Measurements from ENCODE around the gene PPP1R3G. TPM values are rescaled to one million over a fixed set of nuclear protein-coding genes. Genes with fewer than 3 reads are reported as not detected.

The PPP1R3G gene
- total and polyA plus RNA-seq, 4 donors, result 0.10 to 1.5 (median 0.43) TPM

DNA sequence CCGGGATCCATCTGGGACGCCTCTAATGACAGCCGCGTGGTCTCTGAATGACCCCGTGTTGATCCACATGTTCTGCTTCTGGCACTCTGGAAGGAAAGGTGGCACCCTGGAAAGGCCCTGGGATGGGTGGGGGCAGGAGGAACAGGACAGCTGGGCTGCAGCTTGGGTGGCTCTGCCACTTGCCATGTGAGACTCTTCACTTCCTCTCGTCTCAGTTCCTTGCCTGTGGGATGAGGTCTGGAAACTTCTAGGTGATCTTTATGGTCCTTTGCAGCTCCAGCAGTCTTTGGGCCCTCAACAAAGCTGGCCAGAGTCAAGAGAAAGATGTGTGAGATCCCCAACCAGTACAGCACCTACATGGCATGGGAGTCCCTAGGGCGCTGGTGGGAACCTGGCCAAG is 26.5 kb downstream of the PPP1R3G start:
- peak in 1 of 3 donors; percentile 40 for DNase-seq

DNA sequence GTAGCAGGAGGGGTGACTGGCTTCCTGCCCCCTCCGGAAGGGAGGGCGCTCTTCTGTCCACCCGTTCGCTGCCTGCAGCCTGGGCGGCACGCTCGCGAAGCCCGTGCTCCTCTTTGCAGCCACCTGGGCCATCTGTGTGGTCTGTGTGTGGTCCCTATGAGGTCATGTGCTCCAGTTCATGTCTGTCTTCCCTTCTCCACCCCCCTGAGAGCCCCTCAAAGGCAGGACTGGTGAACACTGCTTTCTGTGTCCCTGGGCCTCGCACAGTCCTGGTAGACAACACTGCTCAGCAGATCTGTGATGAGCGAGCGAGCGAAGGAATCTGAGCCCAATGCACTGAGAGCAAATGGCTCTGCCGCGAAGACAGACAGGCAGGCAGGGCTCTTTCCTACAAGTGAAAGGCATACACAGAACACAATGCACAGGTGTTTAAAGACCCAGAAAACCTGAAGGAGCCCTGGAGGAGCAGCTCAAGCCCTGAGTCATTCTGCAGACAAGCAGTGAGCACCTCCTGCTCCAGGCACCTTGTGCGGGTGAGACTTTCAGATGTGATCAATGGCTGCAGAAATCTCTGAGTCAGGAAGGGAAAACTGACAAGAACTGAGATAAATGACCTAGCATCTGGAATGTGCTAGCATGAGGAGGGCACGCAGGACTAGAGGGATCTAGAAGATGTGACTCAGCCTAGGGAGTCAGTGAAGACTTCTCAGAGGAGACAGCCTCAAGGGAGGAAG is 27.1 kb downstream of the PPP1R3G start:
- Histone ChIP-seq H3K27me3 (ENCODE audit: control insufficient read depth in 3 of 3, insufficient read depth in 3 of 3, low read length in 2 of 3) (no peaks in the 10 kb centered on the region), H3K9ac (ENCODE audit: insufficient read depth in 1 of 2, low read length in 2 of 2) (no peak overlapping the region), H3K4me1 (ENCODE audit: control insufficient read depth in 5 of 5, insufficient read depth in 5 of 5, low read length in 5 of 5) (peaks cover 0 to 7% (median 0%) of the 10 kb centered on the region in 5 donors), H3K36me3 (ENCODE audit: control insufficient read depth in 4 of 4, insufficient read depth in 4 of 4, low read length in 4 of 4) (peaks cover 0 to 5% (median 4%) of the 10 kb centered on the region in 4 donors), H3K9me3 (ENCODE audit: control insufficient read depth in 4 of 4, insufficient read depth in 3 of 4, low read length in 3 of 4) (no peaks in the 10 kb centered on the region), H3K27ac (ENCODE audit: low read depth in 1 of 2, low read length in 1 of 2) (no peak overlapping the region), H3K4me3 (no peak overlapping the region)
- DNase-seq (no peak), ATAC-seq (ENCODE audit: insufficient read depth, low FRiP score) (no peak)
- TF ChIP-seq, protein P1, sequence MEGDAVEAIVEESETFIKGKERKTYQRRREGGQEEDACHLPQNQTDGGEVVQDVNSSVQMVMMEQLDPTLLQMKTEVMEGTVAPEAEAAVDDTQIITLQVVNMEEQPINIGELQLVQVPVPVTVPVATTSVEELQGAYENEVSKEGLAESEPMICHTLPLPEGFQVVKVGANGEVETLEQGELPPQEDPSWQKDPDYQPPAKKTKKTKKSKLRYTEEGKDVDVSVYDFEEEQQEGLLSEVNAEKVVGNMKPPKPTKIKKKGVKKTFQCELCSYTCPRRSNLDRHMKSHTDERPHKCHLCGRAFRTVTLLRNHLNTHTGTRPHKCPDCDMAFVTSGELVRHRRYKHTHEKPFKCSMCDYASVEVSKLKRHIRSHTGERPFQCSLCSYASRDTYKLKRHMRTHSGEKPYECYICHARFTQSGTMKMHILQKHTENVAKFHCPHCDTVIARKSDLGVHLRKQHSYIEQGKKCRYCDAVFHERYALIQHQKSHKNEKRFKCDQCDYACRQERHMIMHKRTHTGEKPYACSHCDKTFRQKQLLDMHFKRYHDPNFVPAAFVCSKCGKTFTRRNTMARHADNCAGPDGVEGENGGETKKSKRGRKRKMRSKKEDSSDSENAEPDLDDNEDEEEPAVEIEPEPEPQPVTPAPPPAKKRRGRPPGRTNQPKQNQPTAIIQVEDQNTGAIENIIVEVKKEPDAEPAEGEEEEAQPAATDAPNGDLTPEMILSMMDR (IDR thresholded peaks at IDR 0.05; ENCODE audit: control extremely low read depth, extremely low read depth), result no peak
- 85 to 86% methylated on average over 17 of the region's 17 CpGs for WGBS, 2 donors

More for the DNA sequence above, 26.5 kb downstream of the PPP1R3G start:
- Histone ChIP-seq H3K4me1 (ENCODE audit: control insufficient read depth in 5 of 5, insufficient read depth in 5 of 5, low read length in 5 of 5) (peaks cover 0 to 7% (median 0%) of the 10 kb centered on the region in 5 donors), H3K27ac (ENCODE audit: low read depth in 1 of 2, low read length in 1 of 2) (no peak overlapping the region), H3K9me3 (ENCODE audit: control insufficient read depth in 4 of 4, insufficient read depth in 3 of 4, low read length in 3 of 4) (no peaks in the 10 kb centered on the region), H3K27me3 (ENCODE audit: control insufficient read depth in 3 of 3, insufficient read depth in 3 of 3, low read length in 2 of 3) (no peaks in the 10 kb centered on the region), H3K36me3 (ENCODE audit: control insufficient read depth in 4 of 4, insufficient read depth in 4 of 4, low read length in 4 of 4) (peaks cover 0 to 5% (median 4%) of the 10 kb centered on the region in 4 donors), H3K9ac (ENCODE audit: insufficient read depth in 1 of 2, low read length in 2 of 2) (no peak overlapping the region), H3K4me3 (no peak overlapping the region)
- WGBS, 2 donors, result 84 to 85% methylated on average over 7 of the region's 7 CpGs
- TF ChIP-seq, protein P1 (IDR thresholded peaks at IDR 0.05; ENCODE audit: control extremely low read depth, extremely low read depth), result no peak
- no peak for ATAC-seq (ENCODE audit: insufficient read depth, low FRiP score)

DNA sequence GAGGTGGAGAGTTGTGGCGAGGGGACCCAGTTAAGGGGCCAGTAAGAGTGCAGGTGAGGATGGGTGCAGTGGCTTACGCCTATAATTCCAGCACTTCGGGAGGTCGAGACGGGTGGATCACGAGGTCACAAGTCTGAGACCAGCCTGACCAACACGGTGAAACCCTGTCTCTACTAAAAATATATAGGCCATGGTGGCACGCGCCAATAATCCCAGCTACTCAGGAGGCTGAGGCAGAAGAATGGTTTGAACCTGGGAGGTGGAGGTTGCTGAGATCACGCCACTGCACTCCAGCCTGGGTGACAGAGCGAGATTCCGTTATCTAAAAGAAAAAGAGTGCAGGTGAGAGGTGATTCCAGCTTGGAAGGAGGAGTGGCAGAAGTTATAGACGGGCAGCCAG is 28.0 kb downstream of the PPP1R3G start:
- Histone ChIP-seq H3K9ac (ENCODE audit: insufficient read depth in 1 of 2, low read length in 2 of 2) (no peak overlapping the region), H3K4me1 (ENCODE audit: control insufficient read depth in 5 of 5, insufficient read depth in 5 of 5, low read length in 5 of 5) (peaks cover 0 to 7% (median 0%) of the 10 kb centered on the region in 5 donors), H3K27ac (ENCODE audit: low read depth in 1 of 2, low read length in 1 of 2) (no peak overlapping the region), H3K4me3 (no peak overlapping the region), H3K36me3 (ENCODE audit: control insufficient read depth in 4 of 4, insufficient read depth in 4 of 4, low read length in 4 of 4) (peaks cover 0 to 5% (median 4%) of the 10 kb centered on the region in 4 donors), H3K9me3 (ENCODE audit: control insufficient read depth in 4 of 4, insufficient read depth in 3 of 4, low read length in 3 of 4) (no peaks in the 10 kb centered on the region), H3K27me3 (ENCODE audit: control insufficient read depth in 3 of 3, insufficient read depth in 3 of 3, low read length in 2 of 3) (no peaks in the 10 kb centered on the region)
- no peak for ATAC-seq (ENCODE audit: insufficient read depth, low FRiP score)
- TF ChIP-seq, protein P1 (IDR thresholded peaks at IDR 0.05; ENCODE audit: control extremely low read depth, extremely low read depth), result no peak
- WGBS, 2 donors, result 95 to 98% methylated on average over 13 of the region's 13 CpGs
- no peak for DNase-seq
